GM19238 (cell line): ENCODE results near the gene LCE3B.

ENCODE experiments used
- DNase-seq: peaks from one replicate; pipeline ENCODE4 v3.0.0; 2011; ENCODE audit warnings: low spot score; ENCODE audit not compliant: insufficient read length

Gene LCE3B

GRCh38 chr1:152658649-152659048, 45.0 kb downstream of the LCE3B start:
- no peak for DNase-seq

GRCh38 chr1:152663098-152663497, 49.5 kb downstream of the LCE3B start, which contains the start of gene LCE2D:
TSS of gene LCE2D (plus strand) at chr1:152663380. CDS start at chr1:152664106, 726 bp downstream.
- DNase-seq, result no peak
